NCI-H2171 (cell line): ENCODE results near the gene NPTXR.
"Not testable (repeated sequence)": the region's sequence is repeated elsewhere in the genome, so short reads cannot be mapped to it uniquely, and the experiment has no call there.

Source experiments
- DNase-seq: peaks from one replicate; lab custom pipeline; 2025; lab: John Stamatoyannopoulos, UW

The NPTXR gene

GRCh38 chr22:38868886-38869381, 25.1 kb upstream of the NPTXR start:
- peak; percentile 66 for DNase-seq

DNA sequence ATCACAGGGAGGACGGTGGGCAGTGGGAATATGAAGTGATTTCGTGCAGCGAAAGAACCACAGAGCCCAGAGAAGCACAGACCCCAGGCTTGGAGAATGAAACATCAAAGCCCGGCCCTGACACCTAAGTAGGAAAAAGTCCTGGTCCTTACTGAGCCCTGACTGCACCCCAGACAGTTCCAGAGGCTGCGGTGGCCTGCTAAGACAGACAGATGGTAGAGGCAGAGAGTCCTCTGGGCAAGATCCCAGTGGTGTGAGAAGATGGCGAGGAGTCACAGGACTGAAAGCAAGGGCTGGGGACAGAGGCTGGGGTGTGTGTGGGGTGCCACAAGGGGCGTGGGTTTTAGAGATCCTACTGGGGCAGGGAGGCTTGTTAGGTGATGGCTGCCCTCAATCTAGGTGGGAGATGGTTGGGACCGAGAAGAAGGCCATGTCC, 24.5 kb upstream of the NPTXR start:
- DNase-seq, result no peak

GRCh38 chr22:38867471-38868285, 23.9 kb upstream of the NPTXR start:
- DNase-seq, result no peak

GRCh38 chr22:38867124-38867455, 23.3 kb upstream of the NPTXR start:
- DNase-seq, result no peak

- no peak for DNase-seq
These were observed 22.7 kb upstream of the NPTXR start for GRCh38 chr22:38866399-38867123.

GRCh38 chr22:38866024-38866398, 22.2 kb upstream of the NPTXR start:
- DNase-seq, result no peak

DNA sequence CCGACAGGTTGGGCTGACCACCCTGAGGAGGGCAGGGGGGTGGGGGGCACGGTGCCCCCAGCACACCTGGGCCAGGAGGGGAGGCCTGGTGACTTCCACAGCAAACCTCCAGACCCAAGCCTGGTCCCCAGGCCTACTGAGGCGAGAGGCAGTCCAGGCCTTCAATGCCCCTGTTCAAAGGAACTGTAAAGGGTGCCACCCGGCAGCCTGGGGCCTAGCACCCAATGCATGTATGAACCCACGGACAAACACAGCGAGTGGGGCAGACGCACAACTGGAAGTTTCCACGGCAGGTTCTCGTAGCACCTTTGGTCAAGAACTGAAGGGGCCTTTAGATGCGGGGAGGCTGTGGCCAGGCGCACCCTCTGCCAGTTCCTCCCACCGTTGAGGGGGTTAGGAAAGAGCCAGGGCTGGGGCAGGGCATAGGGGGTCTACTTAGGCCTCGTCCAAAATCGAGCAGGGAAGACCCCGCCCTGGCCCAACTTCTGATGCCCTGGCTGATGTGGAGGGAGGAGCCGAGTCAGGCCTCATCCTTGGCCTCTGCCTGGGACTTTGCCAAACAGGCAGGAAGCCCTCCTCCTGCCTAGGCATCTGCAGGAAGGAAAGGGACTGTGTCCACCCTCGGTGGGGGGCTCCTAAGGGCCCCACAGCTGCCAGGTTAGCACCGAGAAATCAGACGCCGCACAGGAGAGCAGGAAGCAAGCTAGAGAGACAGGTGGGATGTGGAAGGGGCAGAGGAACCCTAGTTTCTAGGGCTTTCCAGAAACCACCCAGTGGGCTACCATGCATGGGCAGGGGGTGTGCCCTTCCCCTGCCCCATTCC, 21.6 kb upstream of the NPTXR start:
- DNase-seq, result no peak

GRCh38 chr22:38864361-38865191, 20.7 kb upstream of the NPTXR start:
- no peak for DNase-seq

GRCh38 chr22:38863531-38864131, 19.8 kb upstream of the NPTXR start:
- no peak for DNase-seq

DNA sequence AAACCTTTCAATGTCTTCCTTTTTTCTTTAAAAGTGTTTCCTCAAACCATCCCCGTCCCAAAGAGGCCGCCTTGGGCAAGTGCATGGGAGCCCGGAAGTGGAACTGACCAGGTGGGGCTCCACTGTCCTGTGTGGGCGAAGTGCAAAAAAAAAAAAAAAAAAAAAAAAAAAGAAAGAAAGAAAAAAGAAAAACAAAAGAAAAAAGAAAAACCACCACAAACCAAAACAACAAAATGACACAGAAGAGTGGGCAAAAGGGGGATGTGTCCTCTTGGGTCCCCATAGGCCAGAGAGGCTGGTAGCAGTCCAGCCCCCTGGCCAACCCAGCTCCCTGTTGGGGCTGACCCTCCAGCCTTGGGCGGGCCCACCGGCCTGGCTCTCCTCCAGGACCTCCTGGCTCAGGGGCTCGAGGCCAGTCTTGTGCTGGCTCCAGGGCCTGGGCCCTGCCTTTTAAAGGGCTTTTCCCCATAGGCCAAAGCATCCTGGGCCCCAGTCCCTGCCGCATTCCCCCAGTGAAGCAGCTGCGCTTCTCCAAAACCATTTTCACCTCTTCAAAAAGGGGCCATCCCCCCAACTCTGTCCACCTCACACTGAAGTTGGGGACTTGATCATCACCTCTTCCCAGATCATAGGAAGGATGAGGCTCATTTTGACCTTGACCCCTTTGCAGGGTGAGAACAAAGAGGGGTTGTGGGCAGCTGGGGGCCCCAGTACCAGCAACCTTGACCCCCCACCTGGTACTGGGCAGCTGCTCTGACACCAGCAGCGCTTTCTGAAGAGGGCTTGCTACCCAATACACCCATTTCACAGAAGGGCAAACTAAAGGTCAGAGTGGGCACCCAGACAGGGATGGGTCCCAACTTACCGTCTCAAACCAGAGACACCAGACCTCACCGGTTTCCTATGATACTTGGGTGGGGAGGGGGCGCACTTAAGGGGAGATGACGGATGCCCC, 18.8 kb upstream of the NPTXR start:
- DNase-seq, result no peak

DNA sequence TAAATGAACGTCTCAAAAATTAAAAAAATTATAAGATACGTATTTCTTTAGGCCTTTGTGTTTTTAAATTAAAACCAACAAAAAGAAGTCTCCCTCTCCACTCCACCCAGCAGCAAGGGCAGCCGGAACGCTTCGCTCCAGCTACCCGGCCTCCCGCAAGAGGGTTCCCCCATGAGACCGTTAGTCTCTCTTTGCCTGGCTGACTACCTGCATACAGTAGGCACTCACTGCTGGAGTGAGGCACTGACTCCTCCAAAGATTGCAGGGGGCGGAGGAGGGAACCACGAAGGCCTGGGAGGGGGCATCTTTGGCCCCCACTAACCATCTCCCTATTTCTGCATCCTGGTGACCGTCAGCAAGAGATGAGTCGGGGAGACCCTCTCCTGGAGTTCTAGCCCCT, 18.1 kb upstream of the NPTXR start:
- no peak for DNase-seq

- no peak for DNase-seq
These were observed 17.5 kb upstream of the NPTXR start for GRCh38 chr22:38861170-38861876.

DNA sequence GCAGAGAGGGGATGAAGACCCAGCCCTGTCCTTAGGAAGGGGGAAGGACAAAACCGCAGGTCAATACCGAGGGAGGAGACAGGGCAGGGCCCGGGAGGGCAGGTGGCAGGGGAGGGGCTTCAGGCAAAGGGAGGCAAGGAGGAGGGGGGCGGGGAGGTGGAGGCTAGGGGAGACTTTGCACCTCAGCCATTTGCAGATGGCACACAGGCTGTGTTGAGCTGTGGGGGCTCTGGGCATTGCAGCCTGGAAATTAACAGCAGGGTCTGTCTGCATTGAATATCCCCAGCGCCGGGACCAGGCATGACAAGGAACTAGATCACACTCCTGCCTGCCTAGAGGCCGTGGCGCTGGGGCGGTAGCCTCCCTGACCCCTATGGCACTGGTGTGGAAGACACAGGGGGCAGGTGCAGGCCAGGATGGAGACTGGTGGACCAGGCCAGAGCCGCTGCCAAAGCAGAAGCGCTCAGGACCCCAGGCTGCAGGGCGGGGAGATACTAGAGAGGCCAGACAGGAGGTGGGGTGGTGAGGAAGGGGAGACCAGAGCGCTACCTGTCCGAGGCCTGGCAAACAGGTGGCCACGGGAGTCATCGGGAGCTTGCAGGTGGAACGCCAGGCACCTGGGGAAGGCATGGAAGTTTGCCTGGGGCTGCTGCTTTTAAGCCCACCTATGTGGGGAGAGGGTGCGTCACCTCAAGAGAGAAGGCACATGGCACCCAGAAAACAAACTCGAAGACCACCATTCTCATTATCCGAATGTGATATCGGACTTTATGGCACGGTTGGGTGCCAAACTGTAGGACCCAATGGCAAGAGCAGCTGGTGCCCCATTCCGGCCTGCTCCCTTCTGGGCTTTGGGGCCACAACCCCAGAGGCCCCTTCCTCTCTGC, 16.7 kb upstream of the NPTXR start:
- peak; percentile 59 for DNase-seq

DNA sequence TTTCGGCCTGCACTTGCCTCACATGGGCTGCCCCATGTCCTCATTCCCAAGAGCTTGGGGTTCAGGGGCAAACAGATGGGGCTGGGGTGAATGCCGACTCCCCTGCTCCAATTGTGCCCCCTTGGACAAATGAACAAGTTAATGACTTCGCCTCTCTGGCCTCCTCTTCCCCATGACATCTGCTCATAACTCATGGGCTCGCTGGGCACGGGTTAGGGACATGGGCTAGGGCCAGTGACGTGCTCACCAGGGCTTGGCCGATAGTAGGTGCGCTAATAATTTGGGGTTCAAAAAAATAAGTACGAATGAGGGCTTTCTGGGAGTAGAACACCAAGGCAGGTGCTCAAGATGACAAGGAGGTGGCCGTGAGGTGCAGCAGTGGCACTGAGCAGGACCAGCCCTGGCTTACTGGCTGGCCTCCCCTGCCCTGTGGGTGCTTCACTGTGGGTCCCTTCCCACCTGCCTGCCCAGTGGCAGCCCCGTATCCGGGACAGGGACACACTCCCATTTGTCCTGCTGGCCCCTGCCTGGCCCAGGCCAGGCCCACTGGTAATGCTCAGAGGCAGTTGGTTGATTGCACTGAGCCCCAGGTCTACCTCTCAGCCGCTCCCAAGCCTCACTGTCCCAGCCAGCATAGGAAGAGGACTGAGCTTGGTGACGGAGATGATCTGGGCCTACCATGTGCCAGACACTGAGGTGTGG, 15.9 kb upstream of the NPTXR start:
- no peak for DNase-seq

- DNase-seq, result no peak
These were observed 14.7 kb upstream of the NPTXR start for GRCh38 chr22:38858492-38858891.

- not testable (repeated sequence) for DNase-seq
These were observed 10.6 kb upstream of the NPTXR start for GRCh38 chr22:38854476-38854875.

DNA sequence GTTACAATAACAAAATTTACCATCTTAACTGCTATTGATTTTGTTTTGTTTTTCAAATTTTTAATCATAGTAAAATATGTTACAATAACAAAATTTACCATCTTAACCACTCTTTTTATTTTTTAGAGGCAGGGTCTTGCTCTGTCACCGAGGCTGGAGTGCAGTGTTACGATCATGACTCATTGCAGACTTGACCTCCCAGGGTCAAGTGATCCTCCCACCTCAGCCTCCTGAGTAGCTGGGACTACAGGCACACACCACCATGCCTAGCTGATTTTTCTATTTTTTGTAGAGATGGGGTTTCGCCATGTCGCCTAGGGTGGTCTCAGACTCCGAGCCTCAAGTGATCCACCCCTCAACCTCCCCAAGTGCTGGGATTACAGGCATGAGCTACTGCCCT, 10.1 kb upstream of the NPTXR start:
- not testable (repeated sequence) for DNase-seq

DNA sequence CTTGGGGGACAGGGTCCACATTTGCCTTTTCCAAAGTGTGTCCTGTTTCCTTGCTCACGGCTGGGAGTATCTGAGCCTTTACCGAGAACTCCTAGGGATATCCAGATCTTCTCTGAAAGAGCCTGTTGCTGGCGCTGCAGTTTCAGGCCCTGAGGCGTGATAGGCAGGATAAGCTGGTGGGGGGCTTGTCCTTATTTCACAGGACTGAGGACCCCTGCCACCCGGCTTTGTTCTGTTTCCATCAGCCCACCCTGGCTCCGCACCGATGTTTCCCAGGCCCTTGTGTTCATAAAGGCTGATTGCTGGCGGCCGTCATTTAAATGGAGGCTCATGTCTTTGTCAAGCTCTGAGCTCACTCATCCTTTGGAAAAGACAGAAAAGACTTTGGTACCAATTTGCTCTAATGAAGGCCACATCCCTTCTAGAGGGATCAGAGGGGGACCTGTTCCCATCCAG, 9.4 kb upstream of the NPTXR start:
- DNase-seq, result no peak
